Measurements from ENCODE around the gene TRIM23.

The TRIM23 gene

GRCh38 chr5:65562731-65563701 is 61.1 kb downstream of the TRIM23 start, which contains the start of the genes CENPK and PPWD1:
Gene CENPK, minus strand, starts transcription at chr5:65563168. Its CDS starts 8,261 bp downstream, at chr5:65554907.
Gene PPWD1, plus strand, starts transcription at chr5:65563296. Its CDS starts 15 bp downstream, at chr5:65563311.
- H3K27ac ChIP-seq = peak within 1 kb of the TSS; percentile 96
- peaks cover 31% of the 10 kb centered on the region for H3K36me3 ChIP-seq
- no peak for TF ChIP-seq CTCF (IDR thresholded peaks at IDR 0.05; ENCODE audit: low read depth, low read length)
- H3K9me3 ChIP-seq (ENCODE audit: severe bottlenecking) = no peaks in the 10 kb centered on the region
- H3K27me3 ChIP-seq (ENCODE audit: insufficient read depth, low read depth, severe bottlenecking) = no peaks in the 10 kb centered on the region
- peak within 1 kb of the TSS; percentile 64 for H3K4me3 ChIP-seq (ENCODE audit: low read depth, low read length)
- DNase-seq = peak; percentile 97

GRCh38 chr5:65556718-65557117 is 67.4 kb downstream of the TRIM23 start:
- DNase-seq = no peak
- no peak for TF ChIP-seq CTCF (IDR thresholded peaks at IDR 0.05; ENCODE audit: low read depth, low read length)
- Histone ChIP-seq H3K4me3 (ENCODE audit: low read depth, low read length) (no peak overlapping the region), H3K27ac (no peak overlapping the region), H3K36me3 (peaks cover 61% of the 10 kb centered on the region), H3K27me3 (ENCODE audit: insufficient read depth, low read depth, severe bottlenecking) (no peaks in the 10 kb centered on the region), H3K9me3 (ENCODE audit: severe bottlenecking) (no peaks in the 10 kb centered on the region)

- no peak for TF ChIP-seq CTCF (IDR thresholded peaks at IDR 0.05; ENCODE audit: low read depth, low read length)
- no peak for DNase-seq
- Histone ChIP-seq H3K27me3 (ENCODE audit: insufficient read depth, low read depth, severe bottlenecking) (no peaks in the 10 kb centered on the region), H3K4me3 (ENCODE audit: low read depth, low read length) (no peak overlapping the region), H3K27ac (no peak overlapping the region), H3K9me3 (ENCODE audit: severe bottlenecking) (no peaks in the 10 kb centered on the region), H3K36me3 (peaks cover 65% of the 10 kb centered on the region)
Observed at GRCh38 chr5:65556181-65556580, 68.0 kb downstream of the TRIM23 start.

GRCh38 chr5:65555287-65555686 is 68.8 kb downstream of the TRIM23 start:
- H3K36me3 ChIP-seq = peaks cover 60% of the 10 kb centered on the region
- no peak overlapping the region for H3K4me3 ChIP-seq (ENCODE audit: low read depth, low read length)
- DNase-seq = no peak

GRCh38 chr5:65553941-65554340 is 70.2 kb downstream of the TRIM23 start:
- no peaks in the 10 kb centered on the region for H3K27me3 ChIP-seq (ENCODE audit: insufficient read depth, low read depth, severe bottlenecking)
- no peaks in the 10 kb centered on the region for H3K9me3 ChIP-seq (ENCODE audit: severe bottlenecking)
- no peak overlapping the region for H3K4me3 ChIP-seq (ENCODE audit: low read depth, low read length)
- no peak overlapping the region for H3K27ac ChIP-seq
- TF ChIP-seq CTCF (IDR thresholded peaks at IDR 0.05; ENCODE audit: low read depth, low read length) = no peak
- H3K36me3 ChIP-seq = peaks cover 66% of the 10 kb centered on the region
- DNase-seq = no peak

More at GRCh38 chr5:65555287-65555686, 68.8 kb downstream of the TRIM23 start:
- H3K9me3 ChIP-seq (ENCODE audit: severe bottlenecking) = no peaks in the 10 kb centered on the region
- H3K27me3 ChIP-seq (ENCODE audit: insufficient read depth, low read depth, severe bottlenecking) = no peaks in the 10 kb centered on the region
- no peak overlapping the region for H3K27ac ChIP-seq
- TF ChIP-seq CTCF (IDR thresholded peaks at IDR 0.05; ENCODE audit: low read depth, low read length) = no peak
